Measurements from ENCODE around the gene STAT5B.

STAT5B gene

GRCh38 chr17:42180411-42180921 lies 95.7 kb downstream of the STAT5B start:
- DNase-seq (ENCODE audit: low read depth, low spot score), result no peak

- DNase-seq (ENCODE audit: low read depth, low spot score), result no peak
Observed at GRCh38 chr17:42179911-42180410, 96.2 kb downstream of the STAT5B start.

GRCh38 chr17:42179335-42179734 lies 96.9 kb downstream of the STAT5B start:
- DNase-seq (ENCODE audit: low read depth, low spot score), result no peak

GRCh38 chr17:42178817-42179216 lies 97.4 kb downstream of the STAT5B start:
- DNase-seq (ENCODE audit: low read depth, low spot score), result no peak

GRCh38 chr17:42177684-42178083 lies 98.5 kb downstream of the STAT5B start:
- no peak for DNase-seq (ENCODE audit: low read depth, low spot score)

- DNase-seq (ENCODE audit: low read depth, low spot score), result no peak
Observed at GRCh38 chr17:42174126-42174783, 101.9 kb downstream of the STAT5B start.

GRCh38 chr17:42171831-42172230 lies 104.4 kb downstream of the STAT5B start:
- no peak for DNase-seq (ENCODE audit: low read depth, low spot score)

GRCh38 chr17:42169351-42169750 lies 106.8 kb downstream of the STAT5B start:
- DNase-seq (ENCODE audit: low read depth, low spot score), result no peak

- DNase-seq (ENCODE audit: low read depth, low spot score), result no peak
Observed at GRCh38 chr17:42167807-42168206, 108.4 kb downstream of the STAT5B start.

- no peak for DNase-seq (ENCODE audit: low read depth, low spot score)
Observed at GRCh38 chr17:42166196-42166763, 109.9 kb downstream of the STAT5B start.

- no peak for DNase-seq (ENCODE audit: low read depth, low spot score)
Observed at GRCh38 chr17:42165751-42166150, 110.4 kb downstream of the STAT5B start.

- no peak for DNase-seq (ENCODE audit: low read depth, low spot score)
Observed at GRCh38 chr17:42163696-42164407, 112.3 kb downstream of the STAT5B start.

GRCh38 chr17:42163113-42163512 lies 113.1 kb downstream of the STAT5B start:
- no peak for DNase-seq (ENCODE audit: low read depth, low spot score)

- no peak for DNase-seq (ENCODE audit: low read depth, low spot score)
Observed at GRCh38 chr17:42160531-42160910, 115.7 kb downstream of the STAT5B start.

GRCh38 chr17:42159796-42160530 lies 116.2 kb downstream of the STAT5B start:
- no peak for DNase-seq (ENCODE audit: low read depth, low spot score)

- no peak for DNase-seq (ENCODE audit: low read depth, low spot score)
Observed at GRCh38 chr17:42155614-42156045, 120.6 kb downstream of the STAT5B start.

- DNase-seq (ENCODE audit: low read depth, low spot score), result no peak
Observed at GRCh38 chr17:42153919-42154742, 122.1 kb downstream of the STAT5B start.

All from iPS DF 19.7 (cell line).